HG03571 (cell line): ENCODE measurements around the gene TTLL5.

Experiments used
- ATAC-seq: cut with Tn5 transposase; IDR thresholded peaks from one replicate; pipeline ENCODE4 v1.9.1; 2021; ENCODE audit not compliant: unreplicated experiment

Gene TTLL5, protein sequence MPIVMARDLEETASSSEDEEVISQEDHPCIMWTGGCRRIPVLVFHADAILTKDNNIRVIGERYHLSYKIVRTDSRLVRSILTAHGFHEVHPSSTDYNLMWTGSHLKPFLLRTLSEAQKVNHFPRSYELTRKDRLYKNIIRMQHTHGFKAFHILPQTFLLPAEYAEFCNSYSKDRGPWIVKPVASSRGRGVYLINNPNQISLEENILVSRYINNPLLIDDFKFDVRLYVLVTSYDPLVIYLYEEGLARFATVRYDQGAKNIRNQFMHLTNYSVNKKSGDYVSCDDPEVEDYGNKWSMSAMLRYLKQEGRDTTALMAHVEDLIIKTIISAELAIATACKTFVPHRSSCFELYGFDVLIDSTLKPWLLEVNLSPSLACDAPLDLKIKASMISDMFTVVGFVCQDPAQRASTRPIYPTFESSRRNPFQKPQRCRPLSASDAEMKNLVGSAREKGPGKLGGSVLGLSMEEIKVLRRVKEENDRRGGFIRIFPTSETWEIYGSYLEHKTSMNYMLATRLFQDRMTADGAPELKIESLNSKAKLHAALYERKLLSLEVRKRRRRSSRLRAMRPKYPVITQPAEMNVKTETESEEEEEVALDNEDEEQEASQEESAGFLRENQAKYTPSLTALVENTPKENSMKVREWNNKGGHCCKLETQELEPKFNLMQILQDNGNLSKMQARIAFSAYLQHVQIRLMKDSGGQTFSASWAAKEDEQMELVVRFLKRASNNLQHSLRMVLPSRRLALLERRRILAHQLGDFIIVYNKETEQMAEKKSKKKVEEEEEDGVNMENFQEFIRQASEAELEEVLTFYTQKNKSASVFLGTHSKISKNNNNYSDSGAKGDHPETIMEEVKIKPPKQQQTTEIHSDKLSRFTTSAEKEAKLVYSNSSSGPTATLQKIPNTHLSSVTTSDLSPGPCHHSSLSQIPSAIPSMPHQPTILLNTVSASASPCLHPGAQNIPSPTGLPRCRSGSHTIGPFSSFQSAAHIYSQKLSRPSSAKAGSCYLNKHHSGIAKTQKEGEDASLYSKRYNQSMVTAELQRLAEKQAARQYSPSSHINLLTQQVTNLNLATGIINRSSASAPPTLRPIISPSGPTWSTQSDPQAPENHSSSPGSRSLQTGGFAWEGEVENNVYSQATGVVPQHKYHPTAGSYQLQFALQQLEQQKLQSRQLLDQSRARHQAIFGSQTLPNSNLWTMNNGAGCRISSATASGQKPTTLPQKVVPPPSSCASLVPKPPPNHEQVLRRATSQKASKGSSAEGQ (N-terminal part only)

DNA sequence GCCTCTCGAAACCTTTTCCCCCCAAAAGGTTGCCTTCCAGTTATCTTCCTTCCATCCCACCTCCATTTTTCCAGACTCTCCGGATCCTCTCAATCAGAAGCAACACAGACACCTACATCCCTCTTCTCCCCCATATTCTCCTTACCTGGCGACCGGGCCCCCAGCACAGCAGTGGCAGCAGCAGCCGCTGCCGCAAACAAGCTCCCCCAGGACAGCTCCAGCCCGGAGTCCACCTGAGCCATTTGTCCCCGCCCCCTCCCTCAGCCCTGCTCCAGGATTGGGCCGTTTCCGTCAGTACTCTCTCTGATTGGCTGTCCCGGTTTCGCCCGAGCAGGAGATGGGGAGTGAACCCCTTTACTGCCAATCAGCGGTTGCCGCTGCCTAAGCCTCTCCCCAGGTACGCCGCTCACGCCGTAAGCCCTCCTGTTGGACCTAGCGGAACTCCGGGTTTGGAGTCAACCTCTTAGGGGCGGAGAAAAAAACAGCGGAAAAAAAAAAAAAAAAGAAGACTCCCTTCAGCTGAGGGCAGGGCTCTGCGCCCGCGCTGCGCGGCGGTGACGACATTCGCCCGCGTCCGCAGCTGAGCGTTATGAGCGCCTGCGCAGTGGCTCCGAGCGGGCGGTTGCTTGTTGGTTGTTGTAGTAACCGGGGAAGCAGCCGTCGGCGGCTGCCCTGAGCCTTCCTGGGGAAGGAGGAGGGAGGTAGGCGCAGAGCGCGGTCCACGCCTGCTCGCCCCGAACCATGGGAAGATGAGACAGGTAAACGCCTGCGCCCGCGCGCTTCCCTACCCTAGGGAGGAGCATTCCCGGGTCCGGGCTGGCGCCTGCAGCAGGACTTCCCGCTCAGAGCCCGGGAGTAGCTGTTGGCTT is at the start of gene TTLL5, which contains the start of gene ERG28:
Gene TTLL5, plus strand, starts transcription at position 617 of the 869 bp plus-strand sequence. CDS start 1,904 bp downstream, outside the sequence.
Gene ERG28, minus strand, starts transcription at position 247 of the 869 bp plus-strand sequence. CDS start 3,374 bp downstream, outside the sequence.
- ATAC-seq, result peak; percentile 96

DNA sequence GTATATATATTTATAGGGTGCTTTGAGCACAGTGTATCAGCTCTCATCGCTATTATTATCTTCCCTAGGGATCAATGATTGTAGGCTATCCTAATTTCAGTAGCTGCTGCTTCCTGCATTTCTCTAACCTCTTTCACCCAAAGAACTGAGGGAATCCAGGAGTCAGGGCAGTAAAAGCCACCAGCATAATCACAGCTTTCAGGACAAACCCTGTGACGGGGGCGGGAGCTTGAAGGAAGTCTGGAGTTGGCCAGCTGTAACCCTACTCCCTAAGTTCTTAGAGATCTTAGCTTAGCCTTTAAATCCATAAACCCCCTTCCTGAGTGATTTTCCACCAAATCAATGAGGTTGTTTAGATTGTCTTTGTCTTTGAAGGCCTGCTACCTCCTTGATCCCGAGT is 48.9 kb upstream of the TTLL5 start:
- ATAC-seq, result no peak

DNA sequence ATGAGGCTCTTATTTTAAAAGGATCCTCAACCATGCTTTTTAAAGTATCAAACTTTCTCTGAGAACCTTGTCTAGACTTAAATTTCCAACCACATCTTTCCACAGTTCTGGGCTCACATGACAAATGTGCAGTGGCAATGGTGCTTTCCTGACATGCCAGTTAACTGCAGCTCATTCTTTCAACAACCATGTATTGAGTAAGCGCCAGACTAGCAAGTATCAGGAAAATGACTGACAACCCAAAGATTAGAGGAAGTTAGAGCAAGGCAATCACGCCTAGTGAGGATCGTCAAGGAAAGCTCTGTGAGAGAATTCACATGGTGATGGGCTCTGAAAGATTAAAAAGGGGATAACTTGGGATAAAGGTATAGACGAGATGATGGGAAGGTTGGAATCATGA is 46.9 kb upstream of the TTLL5 start:
- no peak for ATAC-seq

DNA sequence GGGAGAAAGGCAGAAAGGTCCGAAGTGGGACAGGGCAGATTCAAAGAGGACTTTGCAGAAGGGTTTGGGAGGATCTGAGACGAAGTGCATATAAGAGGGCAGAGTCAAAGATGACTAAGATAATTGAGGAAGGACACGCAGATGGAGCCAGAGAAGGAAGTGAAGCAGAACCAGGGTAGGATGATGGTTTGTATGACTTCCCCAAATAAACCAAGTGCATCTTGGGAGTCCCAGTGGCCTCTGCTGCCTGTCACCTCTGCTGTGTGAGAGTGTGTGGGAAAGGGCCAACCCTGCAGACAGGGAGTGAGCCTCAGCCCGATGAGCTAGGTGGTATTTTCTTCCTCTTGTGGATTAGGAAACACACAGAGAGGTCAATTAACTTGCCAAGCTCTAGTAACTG is 45.8 kb upstream of the TTLL5 start:
- no peak for ATAC-seq

DNA sequence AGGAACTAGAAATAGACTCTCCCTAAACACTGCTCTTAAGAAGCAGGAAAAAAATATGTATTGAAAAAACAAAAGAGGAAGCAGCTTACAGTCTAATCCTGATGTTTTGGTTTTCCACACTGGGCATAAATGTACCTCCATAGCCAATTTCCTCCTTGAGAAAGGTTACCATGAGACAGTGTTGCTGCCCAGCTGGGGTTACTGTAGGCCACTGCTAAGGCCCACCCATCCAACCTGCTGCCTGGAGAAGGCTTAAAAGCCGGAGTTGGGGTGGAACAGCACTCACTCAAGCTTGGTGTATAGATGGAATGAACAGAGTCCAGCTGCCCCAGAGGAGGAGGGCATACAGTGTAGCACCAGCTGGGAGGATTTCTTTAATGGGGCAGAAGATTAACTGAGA is 41.5 kb upstream of the TTLL5 start:
- no peak for ATAC-seq

DNA sequence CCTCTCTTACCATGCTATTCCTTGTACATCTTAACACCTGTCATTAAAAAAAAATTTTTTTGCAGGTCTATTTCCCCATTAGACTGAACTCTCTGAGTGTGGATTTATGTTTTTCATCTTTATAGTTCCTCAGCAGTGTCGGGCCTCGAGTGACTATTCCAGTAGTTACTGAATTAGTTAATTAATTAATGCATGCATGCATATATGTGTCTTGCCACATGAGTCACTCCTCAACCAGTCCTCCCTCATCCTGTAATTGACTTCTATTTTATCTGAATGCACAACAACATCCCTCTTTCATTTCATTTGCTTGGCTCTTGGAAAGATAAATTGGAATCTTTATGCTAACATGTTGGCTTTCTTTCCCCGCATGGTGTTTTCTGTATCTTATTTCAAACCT is 36.0 kb upstream of the TTLL5 start:
- no peak for ATAC-seq

DNA sequence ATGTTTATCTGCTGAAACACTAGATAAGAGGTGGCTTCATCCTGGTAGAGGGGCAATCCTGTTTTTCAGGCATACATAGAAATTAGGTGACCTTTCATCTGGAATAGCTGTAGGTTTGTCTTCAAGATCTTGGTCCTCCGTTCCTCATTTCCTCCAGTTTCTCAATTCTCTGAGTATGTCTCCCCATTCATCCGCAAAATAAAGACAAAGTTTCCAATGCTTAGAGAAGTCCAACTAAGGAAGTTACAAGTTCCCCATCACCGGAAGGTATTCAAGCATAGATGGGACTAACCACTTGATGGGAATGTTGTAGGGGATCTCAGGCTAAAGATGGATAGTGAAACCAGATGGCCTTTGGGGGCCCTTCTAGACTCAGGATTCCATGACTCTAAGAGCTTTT is 34.6 kb upstream of the TTLL5 start:
- no peak for ATAC-seq

DNA sequence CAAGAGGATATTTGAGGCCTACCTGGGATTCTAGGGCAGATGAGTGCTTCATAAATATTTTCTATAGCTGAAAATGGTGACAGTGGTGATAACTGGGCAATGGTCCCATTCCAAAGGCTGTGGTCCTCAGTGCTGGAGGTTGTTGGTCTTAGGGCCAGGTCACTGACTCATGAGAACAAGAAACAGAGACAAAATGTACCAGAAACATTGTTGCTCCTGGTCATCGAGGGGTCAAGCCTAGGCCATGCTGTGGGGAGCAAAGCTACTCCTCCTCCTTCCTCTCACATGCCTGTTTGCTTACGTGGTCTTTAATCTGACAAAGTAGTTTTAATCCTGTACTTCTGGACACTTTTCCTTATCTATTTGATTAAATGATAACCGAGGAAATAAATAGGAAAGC is 34.2 kb upstream of the TTLL5 start:
- ATAC-seq, result no peak

DNA sequence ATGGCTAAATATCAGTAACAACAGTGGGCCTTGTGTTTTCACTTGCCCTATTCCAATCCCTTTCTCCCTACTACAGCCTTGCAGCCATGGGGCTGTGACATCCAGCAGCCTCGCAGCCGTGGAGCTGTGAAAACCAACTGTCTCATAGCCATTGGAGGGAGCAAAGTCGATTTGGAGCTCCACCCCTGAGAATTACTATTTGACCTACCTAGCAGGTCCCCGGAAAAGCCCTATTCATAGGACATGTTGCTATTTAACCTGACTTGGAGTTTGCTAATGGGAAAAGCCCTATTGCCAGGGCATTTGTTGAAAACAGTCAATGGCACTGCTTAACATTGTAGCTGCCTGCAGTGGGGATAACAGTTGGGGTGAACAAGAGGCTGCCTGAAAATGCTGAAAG is 33.6 kb upstream of the TTLL5 start:
- no peak for ATAC-seq

DNA sequence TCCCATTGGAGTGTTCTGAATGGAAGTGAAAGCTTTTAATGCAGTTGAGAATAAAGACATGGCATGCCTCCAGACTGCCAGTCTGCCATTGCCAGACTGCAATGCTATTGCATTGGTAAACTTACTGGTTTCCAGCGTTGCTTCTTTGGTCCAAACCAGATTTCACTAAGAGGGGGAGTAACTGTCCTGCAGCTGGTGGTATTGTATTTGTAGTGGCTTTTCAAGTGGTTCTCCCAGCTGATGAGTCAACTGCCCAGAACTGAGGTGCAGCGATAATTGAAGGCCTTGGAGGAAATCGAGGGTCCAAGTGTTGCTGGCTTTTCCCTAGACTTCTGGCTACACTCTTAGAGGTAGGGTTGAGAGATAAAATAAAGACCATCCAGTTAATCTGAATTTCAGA is 32.2 kb upstream of the TTLL5 start:
- ATAC-seq, result no peak

DNA sequence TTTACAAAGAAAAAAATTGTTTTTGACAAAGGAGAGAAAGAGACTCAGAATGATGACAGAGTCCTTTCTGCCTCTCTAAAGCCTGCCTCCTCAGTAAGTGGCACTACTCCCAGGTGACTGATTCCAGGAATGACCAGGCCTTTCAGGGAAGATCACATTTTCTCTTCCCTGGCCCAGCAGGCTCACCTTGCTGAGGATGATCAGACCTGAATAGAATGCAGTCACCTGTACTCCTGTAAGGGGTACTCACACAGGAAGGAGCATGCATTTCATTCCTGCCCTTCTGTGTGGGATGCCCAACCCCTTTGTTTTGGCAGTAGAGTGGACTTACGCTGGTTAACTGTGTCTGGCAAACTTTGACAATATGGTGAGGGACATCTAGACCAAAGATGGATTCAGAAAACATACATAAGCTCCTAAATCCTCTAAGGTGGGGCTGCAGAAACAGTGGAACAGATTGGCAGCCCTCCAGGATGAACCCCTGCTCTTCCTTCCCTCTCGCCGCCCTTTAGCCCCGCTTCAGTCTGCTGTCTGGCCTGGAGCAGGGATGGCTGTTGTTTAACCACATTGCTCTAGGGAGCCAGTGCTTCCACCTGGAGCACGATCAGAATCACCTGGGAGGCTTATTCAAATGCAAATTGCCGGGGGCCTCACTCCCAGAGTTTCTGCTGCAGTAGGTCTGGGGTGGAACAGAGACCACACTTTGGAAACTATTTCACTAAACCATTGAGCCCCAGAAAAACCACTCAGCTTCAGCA is 30.2 kb upstream of the TTLL5 start:
- ATAC-seq, result no peak

DNA sequence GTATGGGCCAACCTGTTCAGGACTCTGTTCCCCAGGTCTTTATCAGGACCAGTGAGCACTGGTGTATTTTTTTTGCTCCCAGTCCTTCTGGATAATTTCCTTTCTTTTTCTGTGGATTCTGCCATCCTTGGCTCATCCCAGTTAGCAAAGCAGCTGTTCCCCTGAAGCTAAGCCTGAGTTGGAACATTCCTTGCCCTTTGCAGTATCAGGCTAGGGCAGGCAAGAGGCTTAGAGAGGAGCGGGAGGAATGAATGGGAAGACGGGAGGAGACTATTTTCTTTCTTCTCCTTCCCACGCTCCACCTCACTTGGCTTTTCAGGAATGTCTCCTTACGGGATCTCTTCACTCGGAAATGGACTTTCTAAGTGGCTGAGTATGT is 29.6 kb upstream of the TTLL5 start:
- ATAC-seq, result no peak

DNA sequence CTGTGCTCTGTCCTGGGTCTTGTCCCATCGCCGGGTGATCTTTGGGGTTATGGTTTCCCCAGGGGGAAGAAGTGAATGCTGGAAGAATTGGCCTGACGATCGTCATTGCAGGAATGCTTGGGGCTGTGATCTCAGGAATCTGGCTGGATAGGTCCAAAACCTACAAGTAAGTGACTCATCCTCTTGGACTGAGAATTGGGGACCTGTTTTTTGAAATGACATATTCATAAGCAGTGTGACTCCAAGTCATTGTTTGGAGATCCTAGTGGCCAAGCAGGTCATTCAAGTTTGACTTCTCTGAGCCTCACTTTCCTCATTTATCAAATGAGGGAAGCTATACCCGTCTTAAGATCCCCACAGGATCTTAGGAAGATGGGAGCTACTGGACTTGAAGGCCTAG is 26.2 kb upstream of the TTLL5 start:
- ATAC-seq, result no peak

DNA sequence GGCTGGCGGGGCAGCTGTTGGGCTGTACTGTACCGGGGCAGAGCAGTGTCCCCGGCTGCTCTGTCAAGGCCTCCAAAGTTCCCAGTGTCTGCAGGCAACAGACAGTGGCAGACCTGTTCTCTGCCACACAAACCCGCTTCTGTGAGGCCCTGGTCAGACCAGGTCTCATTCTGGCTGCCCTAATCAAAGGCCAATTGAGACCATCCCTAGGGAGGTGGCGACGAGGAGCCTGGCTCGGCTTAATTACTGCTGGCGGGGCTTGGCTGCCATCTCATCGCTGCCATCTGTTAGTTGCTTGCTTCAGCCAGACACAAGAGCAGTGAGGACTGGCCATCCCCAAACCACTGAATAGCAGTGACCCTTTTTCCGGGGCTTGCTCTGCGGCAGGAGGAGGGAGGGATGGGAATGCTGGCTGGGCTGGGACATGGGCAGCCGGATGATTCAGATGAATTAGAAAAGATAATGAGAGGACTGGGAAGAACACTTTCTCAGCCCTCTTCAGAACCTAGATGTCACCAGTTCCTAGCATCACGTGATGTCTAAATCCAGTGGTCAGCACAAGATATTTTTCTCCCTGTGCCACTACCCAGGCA is 24.9 kb upstream of the TTLL5 start:
- no peak for ATAC-seq

DNA sequence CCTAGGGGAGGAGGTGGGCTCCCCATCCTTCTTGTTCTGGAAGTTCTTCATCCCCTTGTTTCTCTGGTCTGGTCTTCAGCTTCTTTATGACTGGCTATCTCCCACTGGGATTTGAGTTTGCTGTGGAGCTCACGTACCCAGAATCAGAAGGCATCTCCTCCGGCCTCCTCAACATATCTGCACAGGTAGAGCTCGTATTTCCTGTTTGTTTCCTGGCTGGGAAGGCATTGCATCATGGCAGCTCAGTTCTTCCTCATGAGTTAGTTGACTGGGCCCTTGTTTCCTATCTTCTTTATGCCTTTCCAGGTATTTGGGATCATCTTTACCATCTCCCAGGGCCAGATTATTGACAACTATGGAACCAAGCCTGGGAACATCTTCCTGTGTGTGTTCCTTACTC is 20.2 kb upstream of the TTLL5 start:
- no peak for ATAC-seq

DNA sequence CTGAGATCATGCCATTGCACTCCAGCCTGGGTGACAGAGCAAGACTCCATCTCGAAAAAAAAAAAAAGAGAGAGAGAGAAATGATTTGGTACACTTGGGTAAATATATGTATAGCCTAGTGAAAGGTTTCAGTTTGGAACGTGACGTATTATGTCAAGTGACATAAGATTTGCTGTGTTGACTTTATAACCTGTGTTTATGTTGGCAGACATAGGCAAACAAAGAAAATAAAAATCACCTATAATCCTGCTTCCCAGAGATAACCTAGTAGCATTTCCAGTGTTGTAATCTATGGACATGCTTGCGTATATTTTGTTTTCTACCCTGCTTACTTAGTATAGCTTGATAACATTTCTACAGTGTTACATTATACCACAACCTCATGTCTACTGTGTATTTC is 17.1 kb upstream of the TTLL5 start:
- ATAC-seq, result no peak

DNA sequence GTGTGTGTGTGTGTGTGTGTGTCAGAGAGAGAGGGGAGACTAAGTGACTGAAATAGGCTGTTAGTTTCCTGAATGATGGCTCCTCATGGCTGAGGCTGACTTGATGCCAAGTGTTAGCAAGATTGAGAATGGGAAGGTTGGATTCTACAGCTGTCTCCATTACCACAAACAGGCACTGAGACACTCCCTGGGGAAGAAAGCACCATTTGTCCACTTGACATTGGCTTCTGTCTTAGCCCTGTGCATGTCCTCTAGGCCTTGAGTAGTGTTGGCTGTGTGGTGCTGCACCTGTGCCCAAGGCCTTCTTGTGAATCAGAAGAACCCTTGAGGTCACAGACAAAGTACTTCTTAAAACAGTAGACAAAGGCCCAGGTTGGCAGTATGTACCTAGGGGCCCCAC is 16.0 kb upstream of the TTLL5 start:
- no peak for ATAC-seq

DNA sequence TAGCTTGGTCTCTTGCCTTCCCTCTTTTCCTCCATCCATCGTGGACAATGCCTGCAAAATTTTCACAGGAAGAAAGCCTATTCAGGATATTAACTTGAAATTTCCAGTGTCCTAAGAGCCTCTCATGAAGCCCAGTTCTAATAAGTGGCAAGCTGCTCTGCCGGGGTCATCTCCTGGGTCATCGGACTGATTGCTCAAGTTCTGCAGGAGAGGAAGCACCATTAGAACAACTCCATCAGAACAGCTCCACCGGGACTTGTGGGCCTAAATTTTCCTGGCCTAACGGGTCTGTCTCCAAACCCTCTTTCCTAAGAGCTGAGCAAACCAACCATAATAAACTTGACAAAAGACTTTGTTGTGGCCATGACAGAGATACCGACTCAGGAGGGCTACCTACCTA is 14.3 kb upstream of the TTLL5 start:
- no peak for ATAC-seq

DNA sequence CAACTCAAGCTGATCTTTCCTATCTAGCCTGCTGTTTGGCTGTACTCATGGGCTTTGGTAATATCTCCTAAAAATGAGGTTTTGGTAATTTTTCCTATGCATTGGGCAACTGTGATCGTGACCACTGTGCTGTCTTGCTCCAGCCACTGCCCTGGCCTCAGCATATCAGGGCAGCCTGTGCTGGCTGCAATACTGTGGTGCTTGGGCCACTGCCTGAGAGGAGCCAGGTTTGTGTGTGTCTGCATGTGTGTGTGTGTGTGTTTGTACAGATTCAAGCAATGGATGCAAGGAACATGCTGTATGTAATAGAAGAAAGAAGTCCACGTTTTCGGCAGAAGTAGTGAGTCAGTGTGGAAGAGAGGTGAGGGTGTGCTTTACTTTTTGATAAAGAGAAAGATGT is 13.4 kb upstream of the TTLL5 start:
- ATAC-seq, result no peak
